ENCODE results near the gene OSBPL8. TPM values are rescaled to one million over a fixed set of nuclear protein-coding genes. Genes with fewer than 3 reads are reported as not detected.

The OSBPL8 gene
- total and polyA plus RNA-seq, 2 of the 8 experiments (the other 6 are each of a cell fraction or from before 2014, with no cell fraction given): 10.9 to 81.1 TPM

DNA sequence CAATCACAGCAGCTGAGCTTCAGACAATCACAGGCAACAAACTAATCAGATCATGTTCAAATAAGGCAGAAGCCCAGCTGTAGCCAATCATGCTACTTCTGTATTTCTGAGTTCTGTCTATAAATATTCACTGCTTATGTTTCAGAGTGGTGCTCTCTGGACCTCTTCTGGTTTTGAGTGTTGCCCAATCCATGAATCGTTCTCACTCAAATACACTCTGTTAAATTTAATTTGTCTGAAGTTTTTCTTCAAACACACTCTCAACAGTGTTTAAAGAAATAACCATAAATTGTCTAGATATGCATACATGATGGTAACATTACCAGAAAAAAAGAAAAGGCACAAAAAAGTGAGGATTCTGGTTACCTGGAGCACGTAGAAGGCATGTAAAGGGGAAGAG is 133.4 kb downstream of the OSBPL8 start:
- DNase-seq (ENCODE audit: low read depth in 1 of 2, low spot score in 2 of 2) (no peak), FAIRE-seq (no peak)
- Histone ChIP-seq H3K4me1 (replicated peaks in 1 of 4; ENCODE audit: control insufficient read depth in 3 of 4, insufficient read depth in 4 of 4, low read length in 3 of 4) (no peaks in the 10 kb centered on the region), H2BK15ac (ENCODE audit: low read length) (no peak overlapping the region), H3K18ac (ENCODE audit: extremely low read depth, low read length) (no peak overlapping the region), H3K4ac (replicated peaks; ENCODE audit: insufficient read length, low read depth, low read length) (no peak overlapping the region), H4K5ac (ENCODE audit: insufficient read length, low read depth, low read length) (no peak overlapping the region), H3K79me2 (ENCODE audit: control insufficient read depth in 1 of 2, insufficient read depth in 2 of 2, low read length in 2 of 2) (peaks cover 0 to 47% of the 10 kb centered on the region in 2 experiments; a peak in 2 of 4 replicates), H3K4me2 (ENCODE audit: insufficient read depth in 1 of 2, low read depth in 2 of 2, low read length in 2 of 2) (no peak overlapping the region), H3K36me3 (ENCODE audit: control insufficient read depth in 2 of 4, insufficient read depth in 4 of 4, low read length in 3 of 4) (peaks cover 0 to 3% (median 0%) of the 10 kb centered on the region in 4 experiments; a peak in 1 of 8 replicates), H2AK5ac (ENCODE audit: low read depth, low read length) (no peak overlapping the region), H3K56ac (replicated peaks; ENCODE audit: insufficient read length, low read depth, low read length) (no peak overlapping the region), H4K20me1 (replicated peaks in 1 of 2; ENCODE audit: control insufficient read depth in 1 of 2, insufficient read depth in 2 of 2, low read length in 2 of 2) (no peaks in the 10 kb centered on the region), H4K91ac (replicated peaks; ENCODE audit: insufficient read length, low read length) (no peak overlapping the region), H2BK20ac (ENCODE audit: low read length) (no peak overlapping the region), H3K23me2 (ENCODE audit: low read depth, low read length) (no peaks in the 10 kb centered on the region), H4K8ac (ENCODE audit: extremely low read depth, insufficient read depth, low read length) (no peak overlapping the region), H3K27ac (ENCODE audit: low read depth, low read length) (no peak overlapping the region), H3K27me3 (replicated peaks in 1 of 4; ENCODE audit: control insufficient read depth in 3 of 4, extremely low read depth in 1 of 4, insufficient read depth in 3 of 4, low read length in 3 of 4) (no peaks in the 10 kb centered on the region), H2AFZ (ENCODE audit: low read length) (no peak overlapping the region), H2BK120ac (replicated peaks; ENCODE audit: low read depth, low read length) (no peak overlapping the region), H3K4me3 (ENCODE audit: extremely low read depth in 1 of 4, insufficient read depth in 2 of 4, low read depth in 3 of 4, low read length in 4 of 4) (no peak overlapping the region), H3K23ac (ENCODE audit: insufficient read length) (no peak overlapping the region), H3K9ac (replicated peaks in 1 of 4; ENCODE audit: extremely low read depth in 1 of 4, low read depth in 3 of 4, low read length in 3 of 4) (no peak overlapping the region), H2BK12ac (ENCODE audit: low read depth, low read length) (no peak overlapping the region), H3K9me3 (ENCODE audit: insufficient read depth in 2 of 2, low read depth in 1 of 2, low read length in 1 of 2) (peaks cover 3 to 7% of the 10 kb centered on the region in 2 experiments; a peak in 3 of 4 replicates), H3K79me1 (ENCODE audit: low read depth, low read length) (0 out of 2 replicates have a peak, but pooled peaks cover 3% of the 10 kb centered on the region), H3K14ac (ENCODE audit: insufficient read length) (no peak overlapping the region), H2BK5ac (ENCODE audit: low read depth, low read length) (no peak overlapping the region)
- TF ChIP-seq GTF2F1 (IDR thresholded peaks at IDR 0.05; ENCODE audit: borderline replicate concordance, low read depth, low read length) (no peak), KDM5A (IDR thresholded peaks at IDR 0.05; ENCODE audit: low read length) (no peak), SP2 (IDR thresholded peaks at IDR 0.05; ENCODE audit: low read length) (no peak), POLR2A (IDR thresholded peaks at IDR 0.05; ENCODE audit: control extremely low read depth in 1 of 2, low read depth in 2 of 2, low read length in 2 of 2) (no peak), SP4 (IDR thresholded peaks at IDR 0.05; ENCODE audit: low read length) (no peak), RFX5 (IDR thresholded peaks at IDR 0.05; ENCODE audit: borderline replicate concordance, low read depth, low read length) (no peak), PHF8 (conservative IDR thresholded peaks at IDR 0.05; ENCODE audit: low read depth, low read length) (no peak), EZH2 (IDR thresholded peaks at IDR 0.05; ENCODE audit: low read depth, low read length, severe bottlenecking) (no peak)
- TF ChIP-seq, protein P1, sequence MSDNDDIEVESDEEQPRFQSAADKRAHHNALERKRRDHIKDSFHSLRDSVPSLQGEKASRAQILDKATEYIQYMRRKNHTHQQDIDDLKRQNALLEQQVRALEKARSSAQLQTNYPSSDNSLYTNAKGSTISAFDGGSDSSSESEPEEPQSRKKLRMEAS (IDR thresholded peaks at IDR 0.05): no peak
- TF ChIP-seq, protein P2, sequence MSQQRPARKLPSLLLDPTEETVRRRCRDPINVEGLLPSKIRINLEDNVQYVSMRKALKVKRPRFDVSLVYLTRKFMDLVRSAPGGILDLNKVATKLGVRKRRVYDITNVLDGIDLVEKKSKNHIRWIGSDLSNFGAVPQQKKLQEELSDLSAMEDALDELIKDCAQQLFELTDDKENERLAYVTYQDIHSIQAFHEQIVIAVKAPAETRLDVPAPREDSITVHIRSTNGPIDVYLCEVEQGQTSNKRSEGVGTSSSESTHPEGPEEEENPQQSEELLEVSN (IDR thresholded peaks at IDR 0.05): no peak
- 89% methylated on average over 2 of the region's 2 CpGs; no CpG with 5 or more reads in 1 of the 2 experiments for WGBS, 2 experiments (ENCODE audit: extremely low coverage in 1 of 2, insufficient coverage in 1 of 2, insufficient read length in 1 of 2, insufficient replicate concordance in 2 of 2, low coverage in 1 of 2, low lambda C conversion rate in 2 of 2, missing lambda C conversion rate in 1 of 2)
- CTCF ChIA-PET (ENCODE audit: partially characterized antibody): no interaction called here
- POLR2A ChIA-PET (ENCODE audit: partially characterized antibody): interaction anchor here (1.0 kb wide), 1 partner anchor 133 kb away, joined by 3 read pairs; the partner anchor contains the start of gene OSBPL8

Data from H1 (cell line).